ENCODE measurements around the gene PNPLA7.

Gene PNPLA7

GRCh38 chr9:137497921-137498719 lies 52.1 kb downstream of the PNPLA7 start:
- no peak for DNase-seq (ENCODE audit: low read depth)
- H3K4me3 ChIP-seq (ENCODE audit: low read depth, low read length): no peak overlapping the region
- no peak for TF ChIP-seq CTCF (IDR thresholded peaks at IDR 0.05; ENCODE audit: control insufficient read depth, extremely low read depth, insufficient read depth)

GRCh38 chr9:137496601-137497375 lies 53.4 kb downstream of the PNPLA7 start:
- DNase-seq (ENCODE audit: low read depth): no peak
- no peak overlapping the region for H3K4me3 ChIP-seq (ENCODE audit: low read depth, low read length)
- TF ChIP-seq CTCF (IDR thresholded peaks at IDR 0.05; ENCODE audit: control insufficient read depth, extremely low read depth, insufficient read depth): no peak

- no peak for TF ChIP-seq CTCF (IDR thresholded peaks at IDR 0.05; ENCODE audit: control insufficient read depth, extremely low read depth, insufficient read depth)
- no peak overlapping the region for H3K4me3 ChIP-seq (ENCODE audit: low read depth, low read length)
- no peak for DNase-seq (ENCODE audit: low read depth)
These were observed 55.5 kb downstream of the PNPLA7 start for GRCh38 chr9:137494550-137495351.

- TF ChIP-seq CTCF (IDR thresholded peaks at IDR 0.05; ENCODE audit: control insufficient read depth, extremely low read depth, insufficient read depth): no peak
- no peak for DNase-seq (ENCODE audit: low read depth)
- no peak overlapping the region for H3K4me3 ChIP-seq (ENCODE audit: low read depth, low read length)
These were observed 56.1 kb downstream of the PNPLA7 start for GRCh38 chr9:137494104-137494544.

GRCh38 chr9:137493364-137494103 lies 56.7 kb downstream of the PNPLA7 start:
- DNase-seq (ENCODE audit: low read depth): no peak
- TF ChIP-seq CTCF (IDR thresholded peaks at IDR 0.05; ENCODE audit: control insufficient read depth, extremely low read depth, insufficient read depth): no peak
- H3K4me3 ChIP-seq (ENCODE audit: low read depth, low read length): no peak overlapping the region

Data from LNCaP clone FGC (cell line).